DMS 273 treated with DMSO at 0.1 percent for 48 hours (cell line): ENCODE data around the gene MYO3B.
"Not testable (repeated sequence)": the region's sequence is repeated elsewhere in the genome, so short reads cannot be mapped to it uniquely, and the experiment has no call there.

Experiments used
- DNase-seq: peaks from one replicate; lab custom pipeline; 2025; lab: John Stamatoyannopoulos, UW

MYO3B gene

DNA sequence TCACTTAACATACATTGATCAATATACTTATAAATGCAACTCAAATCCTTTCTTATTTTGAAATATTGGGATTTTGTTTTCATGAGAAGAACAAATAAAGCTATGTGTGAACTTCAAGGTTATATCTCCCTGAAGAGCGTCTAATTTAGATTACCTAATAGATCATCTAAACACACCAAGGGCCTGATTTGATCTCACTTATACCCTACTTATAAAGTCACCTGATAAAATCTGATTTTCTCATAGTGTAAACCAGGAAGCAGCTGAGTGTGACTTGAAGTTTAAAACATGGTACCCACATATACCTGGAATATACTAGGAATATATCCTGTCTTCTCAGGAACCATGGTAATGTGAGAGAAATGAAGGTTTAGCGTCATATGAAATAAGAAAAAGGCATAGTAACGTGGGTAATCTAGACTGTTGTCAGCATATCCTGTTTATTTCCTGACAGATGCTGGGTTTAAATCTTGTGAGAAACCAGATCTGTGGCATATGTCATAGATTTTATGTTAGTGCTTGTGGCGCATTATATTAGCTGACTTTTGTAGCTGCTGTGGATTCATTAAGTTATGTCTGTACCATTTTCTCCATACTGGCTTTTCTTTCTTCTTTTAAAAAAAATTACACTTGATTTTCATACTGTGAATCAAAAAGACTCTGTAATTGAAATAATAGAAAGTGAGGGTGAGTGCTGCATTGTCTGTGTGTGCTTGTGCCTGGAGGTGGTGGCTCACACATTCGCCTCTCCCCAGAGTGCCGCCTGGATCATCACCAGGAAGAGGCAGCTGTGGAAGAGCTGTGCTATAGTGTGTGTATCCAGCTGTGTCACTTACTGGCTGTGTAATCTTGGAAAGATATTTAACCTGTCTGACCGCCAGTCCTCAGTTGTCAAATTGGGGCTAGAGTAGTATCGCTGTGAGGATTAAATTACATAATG lies 164.0 kb downstream of the MYO3B start:
- peak; percentile 74 for DNase-seq

DNA sequence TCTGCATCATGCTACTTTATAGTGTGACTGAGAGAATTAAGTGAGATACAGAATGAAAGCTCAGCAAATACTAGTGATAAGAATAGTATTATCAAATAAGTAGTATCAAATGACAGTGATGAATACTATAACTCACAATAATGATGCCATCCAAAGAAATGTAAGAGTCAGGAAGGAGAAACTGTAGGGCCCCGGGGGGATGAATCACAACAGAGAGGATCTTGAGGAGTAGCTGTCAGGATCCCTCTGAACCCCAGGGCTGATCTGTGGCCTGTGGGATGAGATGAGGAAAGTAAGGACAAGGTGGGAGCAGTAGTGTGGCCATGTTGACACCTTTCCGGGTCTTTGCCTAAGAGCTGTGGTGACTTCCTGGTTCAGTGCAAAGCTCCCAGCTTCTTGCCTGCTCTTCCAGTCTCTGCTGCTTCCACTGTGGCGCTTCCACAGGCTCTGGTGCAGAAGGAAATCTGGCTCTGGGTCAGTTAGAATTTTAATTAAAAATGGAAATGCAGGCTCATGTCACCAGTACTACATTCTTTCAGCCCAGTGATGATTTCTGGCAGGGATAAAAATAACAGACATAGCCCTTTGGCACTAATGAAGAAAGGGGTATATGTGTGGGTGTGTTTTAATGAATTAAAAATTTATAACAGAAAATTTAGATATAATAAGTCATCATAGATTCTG lies 166.9 kb downstream of the MYO3B start:
- no peak for DNase-seq

DNA sequence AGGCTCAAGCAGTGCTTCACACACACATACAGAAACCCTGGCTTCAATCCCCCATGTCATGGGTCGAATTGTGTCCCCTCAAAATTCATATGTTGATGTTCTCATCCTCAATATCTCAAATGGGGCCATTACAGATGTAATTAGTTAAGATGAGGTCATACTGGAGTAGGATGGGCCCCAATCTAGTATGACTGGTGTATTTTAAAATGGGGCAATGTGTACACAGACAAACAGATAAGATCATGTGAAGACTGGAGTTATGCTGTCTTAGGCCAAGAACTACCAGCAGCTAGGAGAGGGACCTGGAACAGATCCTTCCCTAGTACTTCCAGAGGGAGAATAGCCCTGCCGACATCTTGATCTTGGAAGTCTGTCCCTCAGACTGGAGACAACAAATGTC lies 167.7 kb downstream of the MYO3B start:
- no peak for DNase-seq

DNA sequence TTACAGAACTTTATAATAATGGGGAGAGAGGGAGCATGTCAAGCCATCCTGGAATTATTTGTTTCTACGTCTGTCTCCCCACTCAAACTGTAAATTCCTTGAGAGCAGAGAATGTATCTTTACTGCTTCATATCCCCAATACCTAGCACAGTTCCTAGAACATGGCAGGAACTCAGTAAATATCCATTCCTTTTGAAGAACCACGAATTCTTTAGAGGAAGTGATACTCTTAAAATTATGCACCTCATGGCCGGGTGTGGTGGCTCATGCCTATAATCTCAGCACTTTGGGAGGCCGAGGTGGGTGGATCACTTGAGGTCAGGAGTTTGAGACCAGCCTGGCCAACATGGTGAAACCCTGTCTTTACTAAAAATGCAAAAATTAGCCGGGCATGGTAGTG lies 171.3 kb downstream of the MYO3B start:
- not testable (repeated sequence) for DNase-seq

DNA sequence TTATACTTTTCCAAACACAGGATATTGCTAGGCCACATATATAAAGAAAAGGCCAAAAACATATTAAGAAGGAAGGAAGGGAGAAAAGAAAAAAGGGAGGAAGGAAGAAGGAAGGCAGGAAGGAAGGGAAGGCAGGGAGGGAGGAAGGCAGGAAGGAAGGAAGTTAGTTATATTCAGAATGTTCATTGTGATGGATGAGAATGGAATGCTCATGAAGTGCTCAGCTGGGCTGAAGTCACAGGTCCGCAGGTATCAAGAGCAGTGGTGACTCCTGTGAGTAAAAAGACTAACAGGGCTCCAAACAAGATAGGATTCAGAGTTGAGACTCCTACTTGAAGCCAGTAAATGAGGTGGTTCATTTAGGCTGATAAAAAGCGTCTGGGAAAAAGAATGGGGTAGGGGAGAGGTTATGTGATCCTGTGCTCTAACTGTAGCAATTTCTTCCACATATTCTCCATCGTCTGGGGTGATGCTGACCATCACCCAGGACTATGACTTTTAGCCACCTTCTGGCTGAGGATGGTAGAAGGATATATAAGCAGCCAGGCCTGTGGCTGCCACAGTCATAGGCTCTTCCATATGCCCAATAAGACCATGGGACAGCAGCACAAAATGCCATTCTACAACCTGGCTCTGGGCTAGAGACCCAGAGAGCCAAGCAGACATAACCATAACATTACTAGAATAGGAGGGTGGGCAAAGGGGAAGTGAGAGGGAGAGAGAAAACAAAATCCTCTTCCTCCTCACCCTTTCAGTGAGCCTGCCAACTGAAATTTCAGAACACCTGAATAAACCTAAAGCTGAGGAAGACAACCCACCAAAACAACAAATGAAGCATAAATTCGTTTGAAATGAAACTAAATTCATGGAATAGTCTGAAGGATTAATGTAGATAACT lies 173.2 kb downstream of the MYO3B start:
- no peak for DNase-seq

DNA sequence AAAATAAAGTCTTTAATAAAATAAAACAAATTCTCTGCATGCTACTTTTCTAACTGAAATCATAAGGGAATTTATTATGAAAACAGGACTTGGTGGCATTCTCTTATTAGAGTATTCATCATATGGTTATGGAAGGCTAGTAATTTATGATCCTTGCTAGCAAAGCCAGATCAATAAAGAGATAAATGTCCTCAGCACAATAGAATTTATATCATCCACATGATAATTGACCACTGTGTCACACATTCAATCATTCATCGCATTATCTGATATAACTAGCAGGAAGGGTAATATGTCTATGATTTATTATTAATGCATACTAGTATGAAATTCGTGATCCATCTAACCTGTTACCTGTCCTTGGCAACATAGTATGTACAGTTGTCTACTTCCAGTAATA lies 175.8 kb downstream of the MYO3B start:
- DNase-seq, result no peak

DNA sequence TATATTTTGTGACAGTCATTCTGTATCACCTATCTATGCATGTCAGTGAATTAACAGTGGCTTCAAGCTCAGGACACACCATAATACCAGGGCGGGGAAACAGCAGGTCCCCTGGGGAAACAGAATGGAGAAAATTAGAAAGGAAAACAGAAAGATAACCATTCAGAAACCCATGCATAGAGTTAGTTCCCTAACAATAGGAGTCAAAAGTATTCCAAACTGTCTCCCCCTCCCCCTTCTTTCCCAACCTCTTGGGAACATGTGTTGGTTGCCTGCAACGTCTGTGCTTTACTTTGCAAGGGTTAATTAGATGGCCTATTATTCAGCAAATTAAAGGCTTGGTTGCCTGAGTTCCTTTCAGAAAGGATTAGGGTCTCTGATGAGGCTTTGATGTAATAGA lies 176.4 kb downstream of the MYO3B start:
- no peak for DNase-seq

DNA sequence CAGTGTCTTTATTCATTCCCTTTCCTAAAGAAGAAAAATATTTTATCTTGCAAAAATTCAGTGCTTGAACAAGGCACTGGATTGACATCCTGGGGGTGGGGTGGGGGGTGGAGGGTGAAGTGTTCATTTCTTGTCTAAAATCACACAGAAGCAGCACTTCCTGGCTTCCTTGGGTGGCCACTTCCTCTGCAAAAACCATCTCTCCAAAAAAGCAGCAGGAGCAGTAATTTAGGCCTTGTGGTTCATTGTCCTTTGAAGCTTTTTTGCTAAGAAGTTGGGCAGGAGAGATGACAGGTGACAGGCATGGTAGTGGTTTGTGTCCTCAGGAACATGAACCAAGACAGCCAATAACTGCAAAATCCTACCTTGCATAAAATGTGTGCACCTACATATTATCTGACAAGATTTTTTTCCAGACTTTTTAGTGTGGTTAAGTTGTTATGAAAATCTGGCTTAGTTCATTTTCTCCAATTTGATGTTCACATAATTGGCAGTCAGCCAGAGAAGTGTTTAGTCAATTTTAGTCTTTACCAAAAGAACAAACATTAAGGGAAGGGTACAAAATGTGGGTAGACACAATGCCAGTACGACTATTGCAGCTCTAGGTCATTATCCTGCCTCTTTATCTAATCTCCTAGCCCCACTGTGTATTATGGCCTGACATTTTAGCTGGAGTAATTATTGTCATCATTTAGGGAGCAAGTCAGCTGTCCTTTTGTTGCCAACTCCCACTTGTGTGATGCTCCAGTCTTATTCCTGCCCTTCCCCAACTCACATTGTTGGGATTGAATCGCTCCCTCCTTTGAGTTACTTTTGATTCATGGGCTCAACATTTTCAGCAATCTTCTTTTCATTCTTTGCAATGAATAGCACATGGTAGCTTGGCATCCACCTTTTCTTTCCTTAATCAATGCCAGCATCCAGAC lies 177.2 kb downstream of the MYO3B start:
- DNase-seq, result no peak

DNA sequence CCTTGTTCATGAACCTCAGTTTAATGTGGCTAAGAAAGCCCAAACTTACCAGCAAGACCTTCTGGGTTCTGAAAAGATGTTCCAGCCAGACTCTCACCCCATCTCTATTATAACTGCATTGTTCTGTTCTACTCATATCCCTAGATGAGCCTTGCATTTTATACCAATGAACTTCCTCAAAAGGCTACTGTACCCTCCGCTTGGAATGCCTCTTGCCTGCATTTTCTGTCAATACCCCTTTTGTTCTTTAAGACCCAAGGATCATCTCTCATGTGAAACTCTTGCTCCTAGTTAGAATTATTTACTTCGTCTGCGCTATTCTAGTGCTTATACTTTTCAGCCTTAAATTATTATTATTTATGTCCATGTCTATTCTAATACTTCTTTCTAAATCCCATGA lies 181.5 kb downstream of the MYO3B start:
- DNase-seq, result no peak

DNA sequence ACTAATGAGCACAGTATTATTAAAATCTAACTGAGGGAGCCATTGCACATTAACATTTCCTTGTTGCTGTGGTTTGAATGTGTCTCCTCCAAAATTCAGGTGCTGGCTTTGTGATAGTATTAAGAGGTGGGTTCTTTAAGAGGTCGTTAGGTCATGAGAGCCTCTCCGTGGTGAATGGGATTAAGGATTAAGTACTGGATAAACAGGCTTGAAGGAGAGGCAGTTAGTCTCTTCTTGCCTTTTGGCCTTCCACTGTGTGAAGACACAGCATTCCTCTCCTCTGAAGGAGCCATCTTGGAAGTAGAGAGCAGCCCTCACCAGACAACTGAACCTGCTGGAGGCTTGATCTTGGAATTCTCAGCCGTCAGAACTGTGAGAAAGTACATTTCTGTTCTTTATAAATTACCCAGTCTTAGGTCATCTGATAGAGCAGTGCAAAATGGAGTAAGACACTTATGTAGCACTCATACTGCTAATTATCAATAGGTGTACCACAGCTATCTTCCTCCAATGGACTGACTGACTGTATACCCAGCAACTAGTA lies 182.7 kb downstream of the MYO3B start:
- no peak for DNase-seq

DNA sequence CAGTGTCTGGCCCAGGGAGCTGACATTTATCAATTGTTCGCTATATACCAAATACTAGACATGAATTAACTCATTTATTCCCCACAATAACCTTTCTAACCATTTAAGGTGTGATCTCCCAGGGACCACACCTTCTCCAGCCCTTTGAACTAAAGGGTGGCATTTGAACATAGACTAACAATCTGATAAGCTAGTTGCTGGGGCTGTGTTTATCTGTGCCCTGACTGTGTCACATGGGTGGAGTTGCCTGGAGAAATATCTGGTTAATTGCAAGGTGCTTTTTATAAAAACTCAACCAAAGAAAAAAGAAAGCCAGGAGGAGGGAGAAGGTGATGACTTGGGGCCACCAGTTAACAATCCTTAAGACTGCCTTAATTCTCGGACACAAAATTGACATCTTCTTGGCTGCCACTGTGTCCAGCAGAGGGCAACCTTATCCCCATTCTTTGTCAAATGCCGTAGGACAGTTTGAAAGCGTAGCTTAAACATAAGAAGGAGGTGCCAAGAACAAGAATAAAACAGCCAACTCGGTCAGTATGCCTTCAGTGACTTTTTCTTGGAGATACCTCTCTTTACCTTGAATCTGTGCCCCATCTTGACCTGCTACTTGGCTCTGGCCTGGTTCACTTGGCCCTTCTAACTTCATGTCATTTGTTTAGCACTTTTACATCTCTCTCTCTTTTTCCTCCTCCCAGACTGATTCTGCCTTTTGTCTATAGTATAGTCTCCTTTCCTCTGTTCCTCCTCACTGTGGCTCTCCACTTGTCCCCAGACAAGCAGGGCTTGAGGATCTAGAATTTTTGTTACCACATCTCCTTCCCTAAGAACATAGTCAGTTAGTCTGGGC lies 183.4 kb downstream of the MYO3B start:
- peak; percentile 22 for DNase-seq

DNA sequence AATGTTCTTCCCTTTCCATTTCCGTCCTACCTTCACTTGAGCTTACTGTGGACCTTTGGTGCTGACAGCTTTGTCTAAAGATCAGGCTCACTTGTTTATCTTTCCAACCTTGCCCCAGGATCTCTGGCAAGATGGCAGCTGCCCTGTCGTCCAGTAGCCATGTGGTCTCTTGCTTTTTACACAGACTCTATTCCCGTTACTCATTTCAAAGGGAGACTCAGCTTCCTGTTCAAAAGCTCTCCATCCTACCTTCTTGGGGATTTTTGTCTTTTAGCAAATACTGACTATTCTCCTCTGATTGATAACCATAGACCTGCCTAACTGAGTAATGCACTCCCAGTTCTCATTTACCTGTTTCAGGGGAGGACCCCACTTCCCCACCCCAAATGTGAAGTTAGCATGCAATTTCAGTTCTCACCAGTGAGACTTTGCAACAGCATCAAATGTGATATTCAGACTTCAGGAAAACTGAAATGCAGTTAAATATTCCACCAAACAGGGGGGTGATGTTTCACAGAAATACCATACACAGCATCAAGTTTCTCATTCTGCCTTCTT lies 184.4 kb downstream of the MYO3B start:
- DNase-seq, result no peak

DNA sequence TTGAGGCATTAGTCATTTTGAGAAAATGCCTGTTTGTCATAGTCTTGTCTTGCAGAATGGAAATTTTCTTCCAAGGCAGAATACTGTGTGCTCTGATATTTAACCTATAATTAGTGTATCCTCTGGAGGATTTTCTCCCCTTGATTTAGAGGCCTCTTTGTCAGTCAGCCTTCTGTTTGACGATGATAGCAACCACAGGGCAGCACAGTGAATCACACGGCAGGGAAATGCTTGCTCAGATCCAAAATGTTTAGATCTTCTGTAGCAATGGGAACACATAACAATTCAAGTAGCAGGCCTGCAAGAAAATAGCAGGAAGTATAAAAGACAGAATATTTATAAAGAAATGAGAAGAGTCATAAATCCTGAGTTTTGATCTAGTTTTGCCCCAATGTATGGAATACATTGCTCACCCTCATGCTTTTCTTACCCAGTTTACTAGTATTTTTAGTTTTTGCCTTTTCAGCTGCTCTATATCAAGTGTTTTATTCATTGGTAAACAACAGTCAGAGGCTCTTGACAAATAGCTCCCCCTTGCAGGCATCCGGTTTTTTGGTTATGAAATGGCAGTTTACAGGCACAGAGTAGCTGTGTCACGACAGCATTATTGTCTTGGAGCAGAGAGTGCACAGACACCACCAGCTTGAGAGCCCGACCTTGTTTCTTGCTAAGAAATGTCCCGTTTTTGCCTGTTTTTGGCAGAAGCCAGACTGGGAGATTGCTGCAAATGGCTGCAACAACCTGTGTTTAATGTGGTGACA lies 185.1 kb downstream of the MYO3B start:
- no peak for DNase-seq

DNA sequence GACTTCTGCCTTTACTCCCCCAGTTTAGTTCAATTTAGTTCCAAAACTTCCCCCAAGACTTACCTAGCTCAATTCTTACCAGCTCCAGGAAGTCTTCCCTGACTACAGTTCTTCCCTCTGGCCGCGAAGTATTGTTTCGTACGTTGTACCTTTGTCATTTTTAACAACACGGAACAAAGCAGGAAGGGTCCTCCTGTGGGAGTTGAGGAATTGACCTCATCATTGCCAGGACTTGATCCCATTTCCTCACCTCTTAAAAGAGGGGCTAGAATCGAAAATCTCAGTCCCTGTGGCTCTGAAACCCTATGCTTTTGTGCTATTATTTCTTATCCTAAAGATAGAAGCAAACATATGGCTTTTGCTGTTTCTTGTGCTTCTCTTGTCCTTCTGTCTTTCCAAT lies 187.1 kb downstream of the MYO3B start:
- DNase-seq, result no peak

DNA sequence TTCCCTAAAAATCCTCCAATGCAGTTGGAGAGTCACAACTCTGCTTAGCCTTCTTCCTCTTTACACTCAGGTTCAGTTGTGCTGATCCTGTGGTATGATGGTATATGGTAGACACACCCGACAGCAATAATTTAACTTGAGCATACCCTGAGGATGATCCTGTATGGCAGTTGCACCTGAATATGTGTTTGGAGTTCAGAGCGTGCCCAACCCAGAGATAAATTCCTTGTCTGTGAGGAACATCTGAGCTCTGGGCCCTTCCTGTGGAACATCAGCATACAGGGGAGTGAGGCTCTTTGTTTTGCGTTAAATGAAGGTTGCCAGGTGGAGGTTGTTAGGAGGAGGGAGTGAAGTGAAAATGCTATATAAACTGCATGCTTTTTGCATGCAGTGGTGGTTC lies 187.7 kb downstream of the MYO3B start:
- DNase-seq, result no peak

DNA sequence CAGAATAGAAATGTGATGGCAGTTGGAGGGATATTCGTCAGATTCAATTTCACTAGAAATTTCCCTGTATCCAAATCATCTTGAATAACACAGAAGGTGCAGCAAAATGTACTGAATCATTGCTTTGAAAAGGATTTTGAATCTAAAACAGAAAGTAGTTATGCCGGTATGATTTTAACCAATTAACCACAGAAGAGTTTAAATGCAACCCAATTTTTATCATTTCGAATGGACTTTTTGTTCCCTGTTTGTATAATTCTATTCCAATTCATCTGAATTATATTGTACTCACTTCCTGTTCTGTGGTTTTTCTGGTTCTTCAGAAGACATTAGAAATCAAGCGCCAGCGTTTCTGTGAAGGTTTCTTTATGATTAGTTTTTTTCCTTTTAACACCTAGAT lies 190.4 kb downstream of the MYO3B start:
- DNase-seq, result no peak

DNA sequence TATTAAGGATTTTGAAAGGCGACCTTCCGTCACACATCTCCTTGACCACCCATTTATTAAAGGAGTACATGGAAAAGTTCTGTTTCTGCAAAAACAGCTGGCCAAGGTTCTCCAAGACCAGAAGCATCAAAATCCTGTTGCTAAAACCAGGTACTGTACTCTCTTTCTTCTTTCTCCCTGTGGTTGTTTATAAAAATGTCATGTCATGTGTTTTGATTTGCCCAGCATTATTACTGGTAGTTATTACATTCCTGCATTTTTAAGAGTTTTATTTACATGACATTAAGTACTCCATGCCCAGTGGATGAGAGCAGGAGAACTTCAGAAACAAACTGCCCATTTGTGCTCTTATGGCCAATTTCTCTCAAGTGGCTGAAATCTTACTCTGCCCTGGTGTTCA lies 191.3 kb downstream of the MYO3B start:
- DNase-seq, result no peak

DNA sequence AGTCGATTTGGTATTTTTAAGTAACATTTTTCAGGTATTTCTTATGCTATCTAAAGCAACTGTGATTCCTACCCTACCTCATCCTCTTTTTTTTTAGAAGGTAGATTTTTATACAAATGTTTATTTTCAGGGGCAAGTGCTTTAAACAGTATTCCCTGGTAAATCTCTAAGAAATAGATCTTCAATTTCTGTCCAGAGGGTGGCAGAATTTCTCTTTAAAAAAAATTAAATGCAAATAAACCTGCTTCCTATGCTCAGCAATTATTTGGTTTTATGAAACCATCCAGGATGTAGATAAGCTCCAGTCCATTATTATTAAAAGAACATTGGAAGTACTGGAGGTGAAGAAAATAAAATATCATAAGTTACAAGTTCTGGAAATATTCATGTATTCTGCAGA lies 191.9 kb downstream of the MYO3B start:
- peak; percentile 10 for DNase-seq
